Measurements from ENCODE around the gene PLA2G6. TPM values are rescaled to one million over a fixed set of nuclear protein-coding genes. Genes with fewer than 3 reads are reported as not detected.

PLA2G6 gene
- total RNA-seq, 2 donors from 2014 or later, result 24.1 to 38.5 TPM

GRCh38 chr22:38203855-38204514 lies 22.4 kb upstream of the PLA2G6 start:
- H3K4me3 ChIP-seq, result peak overlapping the region; percentile 94
- TF ChIP-seq CTCF (IDR thresholded peaks at IDR 0.05), result no peak

GRCh38 chr22:38203090-38203810 lies 21.6 kb upstream of the PLA2G6 start:
- Histone ChIP-seq H3K4me1 (no peaks in the 10 kb centered on the region), H3K27me3 (no peaks in the 10 kb centered on the region), H3K9ac (ENCODE audit: low read depth in 2 of 2, low read length in 2 of 2) (peak overlapping the region; percentile 92 to 98), H3K9me3 (no peaks in the 10 kb centered on the region), H3K36me3 (no peaks in the 10 kb centered on the region), H3K4me3 (peak overlapping the region; percentile 94), H3K27ac (peak overlapping the region; percentile 99)
- TF ChIP-seq CTCF (IDR thresholded peaks at IDR 0.05), result no peak
- intact Hi-C loops (cut with DNase I), result no loop called here
- DNase-seq, result peak; percentile 83

More at GRCh38 chr22:38203855-38204514, 22.4 kb upstream of the PLA2G6 start:
- no peaks in the 10 kb centered on the region for H3K27me3 ChIP-seq
- no peak for DNase-seq
- H3K9me3 ChIP-seq, result no peaks in the 10 kb centered on the region
- H3K27ac ChIP-seq, result peak overlapping the region; percentile 99
- H3K4me1 ChIP-seq, result no peaks in the 10 kb centered on the region
- intact Hi-C loops (cut with DNase I), result no loop called here
- peak overlapping the region; percentile 92 to 98 for H3K9ac ChIP-seq (ENCODE audit: low read depth in 2 of 2, low read length in 2 of 2)
- H3K36me3 ChIP-seq, result no peaks in the 10 kb centered on the region

- H3K9me3 ChIP-seq, result no peaks in the 10 kb centered on the region
Measured at GRCh38 chr22:38202437-38203089, 20.9 kb upstream of the PLA2G6 start.

GRCh38 chr22:38201711-38202436 lies 20.2 kb upstream of the PLA2G6 start, which contains the start of gene MAFF:
MAFF (plus strand) TSS chr22:38201994; CDS start chr22:38213854, 11,860 bp downstream.
- Histone ChIP-seq H3K36me3 (no peaks in the 10 kb centered on the region), H3K27ac (peak within 1 kb of the TSS; percentile 99), H3K9ac (ENCODE audit: low read depth in 2 of 2, low read length in 2 of 2) (peak within 1 kb of the TSS; percentile 92 to 98), H3K4me3 (peak within 1 kb of the TSS; percentile 94), H3K4me1 (no peaks in the 10 kb centered on the region), H3K27me3 (no peaks in the 10 kb centered on the region), H3K9me3 (no peaks in the 10 kb centered on the region)
- intact Hi-C loops (cut with DNase I), result no loop called here
- TF ChIP-seq CTCF (IDR thresholded peaks at IDR 0.05), result no peak
- peak; percentile 98 for DNase-seq

More at GRCh38 chr22:38202437-38203089, 20.9 kb upstream of the PLA2G6 start:
- no peaks in the 10 kb centered on the region for H3K27me3 ChIP-seq
- H3K36me3 ChIP-seq, result no peaks in the 10 kb centered on the region
- no peak for TF ChIP-seq CTCF (IDR thresholded peaks at IDR 0.05)
- peak overlapping the region; percentile 94 for H3K4me3 ChIP-seq
- peak overlapping the region; percentile 99 for H3K27ac ChIP-seq
- H3K4me1 ChIP-seq, result no peaks in the 10 kb centered on the region
- H3K9ac ChIP-seq (ENCODE audit: low read depth in 2 of 2, low read length in 2 of 2), result peak overlapping the region; percentile 92 to 98
- peak; percentile 91 for DNase-seq
- intact Hi-C loops (cut with DNase I), result no loop called here

- no peaks in the 10 kb centered on the region for H3K4me1 ChIP-seq
- intact Hi-C loops (cut with DNase I), result no loop called here
- H3K4me3 ChIP-seq, result peak overlapping the region; percentile 94
- no peaks in the 10 kb centered on the region for H3K36me3 ChIP-seq
- no peaks in the 10 kb centered on the region for H3K27me3 ChIP-seq
- H3K27ac ChIP-seq, result peak overlapping the region; percentile 99
- DNase-seq, result no peak
- no peaks in the 10 kb centered on the region for H3K9me3 ChIP-seq
- TF ChIP-seq CTCF (IDR thresholded peaks at IDR 0.05), result no peak
- peak overlapping the region; percentile 38 to 81 for H3K9ac ChIP-seq (ENCODE audit: low read depth in 2 of 2, low read length in 2 of 2)
Measured at GRCh38 chr22:38201371-38201710, 19.7 kb upstream of the PLA2G6 start.

Measured in colonic mucosa (tissue), 4 donors.